PC-9 (cell line): ENCODE data around the gene VBP1. TPM values are rescaled to one million over a fixed set of nuclear protein-coding genes. Genes with fewer than 3 reads are reported as not detected.
"Not testable (repeated sequence)": the region's sequence is repeated elsewhere in the genome, so short reads cannot be mapped to it uniquely, and the experiment has no call there.

ENCODE experiments used
- BruUV-seq: library from RNA; stranded (reverse); fragments of 400-500 nt; replicated peaks from 2 replicates; lab custom pipeline; 2021; lab: Mats Ljungman, UMichigan
- CTCF ChIA-PET: fragments of 300-600 bp; sonication (Branson Sonifier 250); formaldehyde crosslinking; loops from one replicate; lab custom pipeline; 2022; ENCODE audit warnings: antibody characterized with exemption; lab: Charles Lee
- POLR2A ChIA-PET: fragments of 300-600 bp; sonication (Branson Sonifier 250); formaldehyde crosslinking; loops from one replicate; lab custom pipeline; 2022; ENCODE audit warnings: antibody characterized with exemption; ENCODE audit not compliant: unreplicated experiment; lab: Charles Lee
- DNase-seq, 2 experiments: peaks; one replicate each; pipeline versions ENCODE4 v3.0.0 to v3.0.0-alpha.2; 2015 to 2022; ENCODE audit warnings: mixed read lengths in 1 of 2
- H2AFZ ChIP-seq: fragments of 200-600 bp; sonication (generic); 2 replicates; pipeline ENCODE4 v1.8.1; 2017; ENCODE audit warnings: antibody characterized with exemption
- H3F3A ChIP-seq: fragments of 200-600 bp; sonication (generic); 2 replicates; pipeline ENCODE4 v1.8.1; 2017; ENCODE audit warnings: antibody characterized with exemption, mild to moderate bottlenecking, low read depth; ENCODE audit not compliant: insufficient read depth
- H3K27ac ChIP-seq: fragments of 200-600 bp; sonication (generic); 2 replicates; pipeline ENCODE4 v1.6.1; 2016; ENCODE audit warnings: mixed run types
- H3K27me3 ChIP-seq: fragments of 200-600 bp; sonication (generic); 2 replicates; pipeline ENCODE4 v1.6.1; 2016; ENCODE audit warnings: low read depth, mixed run types; ENCODE audit not compliant: insufficient read depth
- H3K36me3 ChIP-seq: fragments of 200-600 bp; sonication (generic); 2 replicates; pipeline ENCODE4 v1.6.1; 2016; ENCODE audit warnings: low read depth, mixed run types
- H3K4me1 ChIP-seq: fragments of 200-600 bp; sonication (generic); replicated peaks from 2 replicates; pipeline ENCODE4 v1.6.1; 2016; ENCODE audit warnings: mixed run types; ENCODE audit not compliant: insufficient read depth
- H3K4me2 ChIP-seq: fragments of 200-600 bp; sonication (generic); 2 replicates; pipeline ENCODE4 v1.6.1; 2017; ENCODE audit warnings: mixed run types
- H3K4me3 ChIP-seq: fragments of 200-600 bp; sonication (generic); 2 replicates; pipeline ENCODE4 v1.6.1; 2016; ENCODE audit warnings: mixed run types
- H3K79me2 ChIP-seq: fragments of 200-600 bp; sonication (generic); 2 replicates; pipeline ENCODE4 v1.6.1; 2017; ENCODE audit warnings: low read depth, mixed run types
- H3K9me2 ChIP-seq: fragments of 200-600 bp; sonication (generic); 2 replicates; pipeline ENCODE4 v1.8.1; 2017; ENCODE audit warnings: mild to moderate bottlenecking; ENCODE audit not compliant: insufficient read depth
- H3K9me3 ChIP-seq: fragments of 200-600 bp; sonication (generic); 2 replicates; pipeline ENCODE4 v1.8.1; 2016; ENCODE audit warnings: low read depth; ENCODE audit not compliant: insufficient read depth
- H4K20me1 ChIP-seq: fragments of 200-600 bp; sonication (generic); 2 replicates; pipeline ENCODE4 v1.8.1; 2017; ENCODE audit not compliant: insufficient read depth
- CTCF ChIP-seq: fragments of 200-600 bp; sonication (generic); conservative IDR thresholded peaks from 2 replicates; pipeline ENCODE4 v1.6.1; 2017; ENCODE audit warnings: mixed run types, antibody characterized with exemption, mild to moderate bottlenecking, moderate library complexity
- EZH2 ChIP-seq: fragments of 200-600 bp; sonication (generic); IDR thresholded peaks from 2 replicates; pipeline ENCODE4 v1.8.0; 2017; ENCODE audit warnings: antibody characterized with exemption, low read depth
- intact Hi-C: fragments of 100-400 bp; cut with micrococcal nuclease; formaldehyde crosslinking; loops from one replicate; pipeline ENCODE4 v1.10.0; 2022; ENCODE audit not compliant: unreplicated experiment
- total RNA-seq: library from RNA; stranded (reverse); gene quantifications from 2 replicates; pipeline ENCODE4 v1.2.3, GENCODE V29; 2021

Gene VBP1
- total RNA-seq, 1 experiment from 2014 or later = 68.9 TPM

DNA sequence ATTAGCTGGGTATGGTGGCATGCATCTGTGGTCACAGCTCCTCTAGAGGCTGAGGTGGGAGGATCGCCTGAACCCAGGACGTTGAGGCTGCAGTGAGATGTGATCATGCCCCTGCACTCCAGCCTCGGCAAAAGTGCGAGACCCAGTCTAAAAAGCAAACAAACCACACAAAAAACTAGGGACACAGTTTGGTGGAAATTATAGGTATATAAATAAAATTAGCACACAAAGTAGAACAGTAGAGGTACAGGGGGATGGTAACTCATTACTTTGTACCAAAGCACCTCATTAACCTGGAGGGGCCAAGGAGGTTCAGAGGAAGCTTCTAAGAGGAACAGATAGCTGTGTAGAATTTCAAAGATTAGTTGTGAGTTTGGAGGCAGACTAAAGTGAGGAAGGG, 5.1 kb downstream of the VBP1 start:
- peaks cover 29% of the 10 kb centered on the region for H3K79me2 ChIP-seq
- H3K27ac ChIP-seq = no peak overlapping the region
- intact Hi-C loops = no loop called here
- no peak overlapping the region for H3K4me3 ChIP-seq
- ChIA-PET CTCF (no interaction called here), POLR2A (no interaction called here)
- H3K9me2 ChIP-seq = no peaks in the 10 kb centered on the region
- peaks cover 7% of the 10 kb centered on the region; the same call in 1 of the 2 replicates for H4K20me1 ChIP-seq
- H3K36me3 ChIP-seq = no peaks in the 10 kb centered on the region
- no peak for DNase-seq
- no TSS peak for BruUV-seq
- no peak for TF ChIP-seq EZH2
- TF ChIP-seq CTCF = no peak
- no peaks in the 10 kb centered on the region for H3K9me3 ChIP-seq
- H3K4me1 ChIP-seq = peaks cover 10% of the 10 kb centered on the region
- H3K27me3 ChIP-seq = no peaks in the 10 kb centered on the region
- no peak overlapping the region for H2AFZ ChIP-seq
- H3K4me2 ChIP-seq = no peak overlapping the region
- no peaks in the 10 kb centered on the region for H3F3A ChIP-seq

GRCh38 chrX:155223746-155224145, 7.5 kb downstream of the VBP1 start:
- H3K9me3 ChIP-seq, intact Hi-C loops, H3K27me3 ChIP-seq, H3F3A ChIP-seq, POLR2A ChIA-PET, DNase-seq, CTCF ChIA-PET, H3K4me2 ChIP-seq, H3K27ac ChIP-seq, BruUV-seq, H2AFZ ChIP-seq, H3K4me1 ChIP-seq, H3K9me2 ChIP-seq, H3K79me2 ChIP-seq, H3K36me3 ChIP-seq, H4K20me1 ChIP-seq, H3K4me3 ChIP-seq: not testable (repeated sequence)

DNA sequence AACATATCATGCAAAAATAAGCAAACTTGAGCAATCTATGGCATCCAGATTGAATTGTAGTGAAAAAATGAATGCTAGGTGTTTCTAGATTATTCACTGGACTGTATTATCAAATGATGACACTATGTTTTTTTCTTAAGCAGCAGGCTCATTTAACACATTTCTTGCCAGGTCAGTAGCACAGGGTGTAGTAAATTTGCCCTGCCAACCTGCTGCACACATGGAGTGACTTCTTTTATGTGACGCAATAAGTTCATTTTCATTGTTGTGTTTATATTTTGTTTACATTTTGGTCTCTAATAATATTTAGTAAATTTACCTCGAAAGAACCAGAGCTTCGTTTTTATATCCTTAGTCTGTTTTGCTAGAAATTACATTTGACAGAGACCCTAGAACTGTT, 9.5 kb downstream of the VBP1 start:
- Histone ChIP-seq H4K20me1 (no peaks in the 10 kb centered on the region), H3K4me1 (no peaks in the 10 kb centered on the region), H3K4me3 (no peak overlapping the region), H3K27ac (no peak overlapping the region), H3K9me2 (no peaks in the 10 kb centered on the region), H3K9me3 (no peaks in the 10 kb centered on the region), H3K36me3 (0 out of 2 replicates have a peak, but pooled peaks cover 6% of the 10 kb centered on the region), H3K27me3 (no peaks in the 10 kb centered on the region), H3K4me2 (no peak overlapping the region), H2AFZ (no peak overlapping the region), H3K79me2 (no peaks in the 10 kb centered on the region; the same call in 1 of the 2 replicates), H3F3A (no peaks in the 10 kb centered on the region)
- BruUV-seq = no TSS peak
- POLR2A ChIA-PET = no interaction called here
- CTCF ChIA-PET = no interaction called here
- DNase-seq = no peak
- no peak for TF ChIP-seq CTCF
- TF ChIP-seq EZH2 = no peak
- intact Hi-C loops = no loop called here

GRCh38 chrX:155231163-155231562, 14.9 kb downstream of the VBP1 start:
- CTCF ChIA-PET = no interaction called here
- Histone ChIP-seq H3K4me2 (no peak overlapping the region), H2AFZ (no peak overlapping the region)

More at GRCh38 chrX:155231163-155231562, 14.9 kb downstream of the VBP1 start:
- peaks cover 6% of the 10 kb centered on the region; the same call in 1 of the 2 replicates for H3K36me3 ChIP-seq
- H3K4me1 ChIP-seq = no peaks in the 10 kb centered on the region
- no peaks in the 10 kb centered on the region for H3K9me3 ChIP-seq
- no peaks in the 10 kb centered on the region for H3K9me2 ChIP-seq
- H3K79me2 ChIP-seq = no peaks in the 10 kb centered on the region
- H3K4me3 ChIP-seq = no peak overlapping the region
- DNase-seq = no peak
- no TSS peak for BruUV-seq
- POLR2A ChIA-PET = no interaction called here
- H3K27me3 ChIP-seq = no peaks in the 10 kb centered on the region
- H3K27ac ChIP-seq = no peak overlapping the region
- no peak for TF ChIP-seq CTCF
- no peak for TF ChIP-seq EZH2
- H4K20me1 ChIP-seq = no peaks in the 10 kb centered on the region
- intact Hi-C loops = no loop called here
- H3F3A ChIP-seq = no peaks in the 10 kb centered on the region
